NT2/D1 (cell line): ENCODE measurements around the gene LRRFIP1.

Experiments
- SUZ12 ChIP-seq: IDR thresholded peaks from 2 replicates; pipeline ENCODE4 v1.6.1; 2011; ENCODE audit not compliant: insufficient read length, insufficient read depth; ENCODE audit errors: extremely low read depth
- ZNF274 ChIP-seq: IDR thresholded peaks from 2 replicates; pipeline ENCODE4 v1.6.1; 2011; ENCODE audit warnings: mild to moderate bottlenecking, low read depth, low read length

- no peak for TF ChIP-seq SUZ12
- TF ChIP-seq ZNF274: no peak
These were observed 80.6 kb downstream of the LRRFIP1 start for GRCh38 chr2:237708065-237708398.
